GM13977 (cell line): ENCODE measurements around the gene RPP14.
"Not testable (repeated sequence)": the region's sequence is repeated elsewhere in the genome, so short reads cannot be mapped to it uniquely, and the experiment has no call there.

Experiments used
- DNase-seq: peaks from one replicate; pipeline ENCODE4 v3.0.0; 2012; ENCODE audit warnings: low spot score
- CTCF ChIP-seq: IDR thresholded peaks from 2 replicates; pipeline ENCODE4 v1.5.1; 2012; ENCODE audit warnings: mild to moderate bottlenecking, control low read depth; ENCODE audit not compliant: insufficient read depth; ENCODE audit errors: extremely low read depth, missing control alignments
- in situ Hi-C: fragments of 300-500 bp; cut with MboI; formaldehyde crosslinking; loops from one replicate; pipeline ENCODE4 v1.12.0; 2022; ENCODE audit warnings: low sequenced_read_pairs, low pct_unique_long_range_greater_than_20kb, mixed read lengths, inconsistent platforms; ENCODE audit not compliant: unreplicated experiment

RPP14 gene

GRCh38 chr3:58266577-58266976, 39.5 kb upstream of the RPP14 start:
- no peak for TF ChIP-seq CTCF
- DNase-seq = no peak
- in situ Hi-C loops = no loop called here

DNA sequence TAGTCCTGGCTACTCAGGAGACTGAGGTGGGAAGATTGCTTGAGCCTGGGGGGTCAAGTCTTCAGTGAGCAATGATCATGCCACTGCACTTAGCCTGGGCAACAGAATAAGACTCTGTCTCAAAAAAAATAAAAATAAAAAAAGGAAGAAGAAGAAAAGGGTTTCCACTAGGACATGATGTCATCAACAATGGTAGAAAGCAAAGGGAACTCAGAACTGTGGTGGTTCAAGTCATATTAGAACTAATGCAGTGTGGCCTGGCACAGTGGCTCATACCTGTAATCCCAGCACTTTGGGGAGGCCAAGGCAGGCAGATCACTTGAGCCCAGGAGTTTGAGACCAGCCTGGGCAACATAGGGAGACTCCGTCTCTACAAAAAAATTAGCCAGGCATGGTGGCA, 38.5 kb upstream of the RPP14 start:
- not testable (repeated sequence) for DNase-seq

GRCh38 chr3:58269356-58269755, 36.7 kb upstream of the RPP14 start:
- in situ Hi-C loops = no loop called here
- TF ChIP-seq CTCF = no peak

More for the DNA sequence above, 38.5 kb upstream of the RPP14 start:
- in situ Hi-C loops = not testable (repeated sequence)

DNA sequence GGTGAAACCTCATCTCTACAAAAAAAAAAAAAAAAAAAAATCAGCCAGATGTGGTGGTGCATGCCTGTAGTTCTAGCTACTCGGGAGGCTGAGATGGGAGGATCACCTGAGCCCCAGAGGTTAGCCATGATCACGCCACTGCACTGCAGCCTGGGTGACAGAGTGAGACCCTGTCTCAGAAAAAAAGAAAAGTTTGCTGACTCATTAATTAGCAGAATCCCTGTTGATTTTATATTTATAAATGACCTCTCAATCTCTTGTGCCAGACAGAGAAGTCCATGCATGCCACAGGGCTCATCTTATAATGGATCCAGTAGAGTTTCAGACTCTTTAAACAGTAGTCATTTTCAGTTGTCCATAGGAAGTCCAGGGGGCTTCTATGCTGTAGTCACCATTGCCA, 35.6 kb upstream of the RPP14 start:
- no peak for DNase-seq
- TF ChIP-seq CTCF = no peak
- in situ Hi-C loops = no loop called here

More at GRCh38 chr3:58269356-58269755, 36.7 kb upstream of the RPP14 start:
- DNase-seq = no peak

DNA sequence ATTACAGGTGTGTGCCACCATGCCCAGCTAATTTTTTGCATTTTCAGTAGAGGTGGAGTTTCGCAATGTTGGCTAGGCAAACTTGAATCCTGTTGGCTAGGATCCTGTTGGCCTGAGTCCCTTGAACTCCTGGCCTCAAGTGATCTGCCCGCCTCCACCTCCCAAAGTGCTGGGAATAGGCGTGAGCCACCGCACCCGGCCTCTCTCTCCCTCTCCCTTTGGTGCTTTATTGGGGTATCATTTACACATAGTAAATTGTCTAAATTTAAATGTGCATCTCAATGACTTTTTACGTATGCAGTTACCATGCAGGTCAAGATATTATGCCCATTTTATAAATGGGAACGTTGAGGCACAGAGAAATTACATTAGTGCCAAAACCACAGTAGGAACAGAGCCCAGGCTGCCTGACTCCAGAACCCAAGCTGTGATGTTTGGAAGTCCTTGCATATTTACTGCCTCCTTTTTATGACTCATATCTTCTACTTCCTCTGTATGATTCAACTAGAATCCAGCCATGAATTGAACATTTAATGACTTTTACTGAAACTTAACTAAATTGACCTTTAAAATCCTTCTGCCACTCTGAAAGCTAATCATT, 34.0 kb upstream of the RPP14 start:
- no peak for DNase-seq
- in situ Hi-C loops = no loop called here
- no peak for TF ChIP-seq CTCF

GRCh38 chr3:58272891-58273290, 33.2 kb upstream of the RPP14 start:
- in situ Hi-C loops = no loop called here
- TF ChIP-seq CTCF = no peak
- no peak for DNase-seq

GRCh38 chr3:58273362-58273761, 32.7 kb upstream of the RPP14 start:
- in situ Hi-C loops, DNase-seq: not testable (repeated sequence)

GRCh38 chr3:58274027-58274614, 31.9 kb upstream of the RPP14 start:
- DNase-seq = no peak
- no peak for TF ChIP-seq CTCF
- in situ Hi-C loops = no loop called here
